Vagina (tissue), 2 donors: ENCODE data around the gene DBH. TPM values are rescaled to one million over a fixed set of nuclear protein-coding genes. Genes with fewer than 3 reads are reported as not detected.

ENCODE experiments used
- DNase-seq, 2 donors: peaks; one replicate each; pipeline ENCODE4 v3.0.0-alpha.2; 2017; ENCODE audit errors: extremely low spot score in 2 of 2
- H3K27ac ChIP-seq: fragments of 200-600 bp; sonication (generic); one replicate; pipeline ENCODE4 v1.5.1; 2019
- H3K27me3 ChIP-seq: fragments of 200-600 bp; sonication (generic); one replicate; pipeline ENCODE4 v1.5.1; 2019
- H3K36me3 ChIP-seq, 2 donors: fragments of 200-600 bp; sonication (generic); one replicate each; pipeline ENCODE4 v1.5.1; 2017 to 2019
- H3K4me1 ChIP-seq: fragments of 200-600 bp; sonication (generic); one replicate; pipeline ENCODE4 v1.5.1; 2019
- H3K4me3 ChIP-seq, 2 donors: fragments of 200-600 bp; sonication (generic); 1 replicate in 1 of 2; 2 replicates in 1 of 2; pipeline ENCODE4 v1.5.1; 2016 to 2019
- H3K9me3 ChIP-seq: fragments of 200-600 bp; sonication (generic); one replicate; pipeline ENCODE4 v1.5.1; 2019
- POLR2A ChIP-seq, 2 donors: fragments of 450-650 bp; IDR thresholded peaks; one replicate each; pipeline ENCODE4 v1.6.1; 2017; ENCODE audit warnings: antibody characterized with exemption in 2 of 2, mild to moderate bottlenecking in 2 of 2, moderate library complexity in 2 of 2
- POLR2AphosphoS5 ChIP-seq, 2 donors: sonication (generic); formaldehyde crosslinking; IDR thresholded peaks; one replicate each; pipeline ENCODE4 v1.9.0; 2017; ENCODE audit warnings: antibody characterized with exemption in 2 of 2, mild to moderate bottlenecking in 2 of 2, low read depth in 1 of 2; ENCODE audit not compliant: insufficient read depth in 1 of 2
- intact Hi-C: fragments of 100-400 bp; cut with DNase I; formaldehyde crosslinking; loops from one replicate; pipeline ENCODE4 v1.15.1; 2023
- total RNA-seq: library from RNA; depleted of rRNA; stranded (reverse); fragments of >200 nt; gene quantifications from one replicate; pipeline ENCODE4 v1.2.3, GENCODE V29; 2016
- TF ChIP-seq, protein P1 (sequence below), 3 experiments: fragments of 450-650 bp in 2 of 3; fragments of 200-600 bp in 1 of 3; sonication (generic) in 1 of 3; IDR thresholded peaks; one replicate each; pipeline ENCODE4 v1.5.1; 2017 to 2019; ENCODE audit warnings: antibody characterized with exemption in 3 of 3, mild to moderate bottlenecking in 2 of 3, moderate library complexity in 2 of 3

The DBH gene
- total RNA-seq, 1 donor from 2014 or later: 12.0 TPM

- Histone ChIP-seq H3K4me1 (no peaks in the 10 kb centered on the region), H3K27me3 (no peaks in the 10 kb centered on the region), H3K27ac (no peak overlapping the region), H3K36me3 (no peaks in the 10 kb centered on the region), H3K9me3 (no peaks in the 10 kb centered on the region), H3K4me3 (no peak overlapping the region)
- TF ChIP-seq, protein P1, sequence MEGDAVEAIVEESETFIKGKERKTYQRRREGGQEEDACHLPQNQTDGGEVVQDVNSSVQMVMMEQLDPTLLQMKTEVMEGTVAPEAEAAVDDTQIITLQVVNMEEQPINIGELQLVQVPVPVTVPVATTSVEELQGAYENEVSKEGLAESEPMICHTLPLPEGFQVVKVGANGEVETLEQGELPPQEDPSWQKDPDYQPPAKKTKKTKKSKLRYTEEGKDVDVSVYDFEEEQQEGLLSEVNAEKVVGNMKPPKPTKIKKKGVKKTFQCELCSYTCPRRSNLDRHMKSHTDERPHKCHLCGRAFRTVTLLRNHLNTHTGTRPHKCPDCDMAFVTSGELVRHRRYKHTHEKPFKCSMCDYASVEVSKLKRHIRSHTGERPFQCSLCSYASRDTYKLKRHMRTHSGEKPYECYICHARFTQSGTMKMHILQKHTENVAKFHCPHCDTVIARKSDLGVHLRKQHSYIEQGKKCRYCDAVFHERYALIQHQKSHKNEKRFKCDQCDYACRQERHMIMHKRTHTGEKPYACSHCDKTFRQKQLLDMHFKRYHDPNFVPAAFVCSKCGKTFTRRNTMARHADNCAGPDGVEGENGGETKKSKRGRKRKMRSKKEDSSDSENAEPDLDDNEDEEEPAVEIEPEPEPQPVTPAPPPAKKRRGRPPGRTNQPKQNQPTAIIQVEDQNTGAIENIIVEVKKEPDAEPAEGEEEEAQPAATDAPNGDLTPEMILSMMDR (IDR thresholded peaks at IDR 0.05): no peak
- TF ChIP-seq POLR2A (IDR thresholded peaks at IDR 0.05) (no peak), POLR2AphosphoS5 (IDR thresholded peaks at IDR 0.05; ENCODE audit: insufficient read depth in 1 of 2, low read depth in 1 of 2) (no peak)
- intact Hi-C loops: no loop called here
- DNase-seq: no peak
Measured at GRCh38 chr9:133628766-133629165, 7.4 kb upstream of the DBH start.

DNA sequence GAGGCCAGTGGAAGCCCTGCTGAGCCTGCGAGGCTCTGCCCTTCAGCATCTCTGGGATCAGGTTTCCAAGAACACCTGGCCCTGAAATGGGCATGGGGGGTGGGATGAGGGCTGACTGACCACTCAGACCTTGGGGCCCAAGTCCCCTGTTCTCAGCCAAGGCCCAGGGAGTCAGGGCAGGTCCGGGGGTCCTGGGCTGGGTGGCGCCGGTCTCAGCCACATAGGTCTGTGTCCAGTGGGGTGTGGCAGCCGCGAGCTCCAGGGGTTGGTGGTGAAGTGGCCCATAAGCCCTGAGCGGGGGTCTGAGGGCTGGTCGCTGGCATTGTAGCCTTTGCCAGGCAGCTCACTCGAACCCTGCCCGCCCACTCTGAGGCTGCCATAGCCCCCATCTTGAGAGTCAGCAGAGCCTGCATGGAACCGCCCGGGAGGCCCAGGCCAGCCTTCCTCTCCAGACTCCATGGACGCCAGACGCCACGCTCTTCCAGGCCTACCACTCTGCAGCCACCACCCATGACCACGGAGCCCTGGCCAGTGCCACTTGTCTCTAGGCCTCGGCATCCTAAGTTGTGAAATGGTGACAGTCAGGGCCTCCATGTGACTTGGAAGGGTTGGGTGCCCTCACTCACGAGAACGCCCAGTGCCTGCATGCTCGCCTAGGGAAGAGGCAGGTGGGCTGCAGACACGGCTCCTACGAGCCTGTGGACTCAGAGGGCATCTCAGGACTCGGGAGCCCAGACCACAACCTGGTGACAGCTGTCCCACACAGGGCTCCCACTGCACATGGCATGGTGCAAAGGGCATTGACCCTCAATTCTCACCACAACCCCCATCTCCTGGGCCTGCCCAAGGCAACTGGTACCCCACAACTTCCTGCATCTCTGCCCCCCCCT is 6.7 kb upstream of the DBH start:
- Histone ChIP-seq H3K4me3 (no peak overlapping the region), H3K27ac (no peak overlapping the region), H3K4me1 (no peaks in the 10 kb centered on the region), H3K27me3 (no peaks in the 10 kb centered on the region), H3K9me3 (no peaks in the 10 kb centered on the region), H3K36me3 (no peaks in the 10 kb centered on the region)
- TF ChIP-seq POLR2A (IDR thresholded peaks at IDR 0.05) (no peak), POLR2AphosphoS5 (IDR thresholded peaks at IDR 0.05; ENCODE audit: insufficient read depth in 1 of 2, low read depth in 1 of 2) (no peak)
- TF ChIP-seq, protein P1 (IDR thresholded peaks at IDR 0.05): no peak
- DNase-seq: no peak
- intact Hi-C loops: no loop called here

- H3K27me3 ChIP-seq: no peaks in the 10 kb centered on the region
- H3K9me3 ChIP-seq: no peaks in the 10 kb centered on the region
- H3K4me3 ChIP-seq: no peak overlapping the region
- no peak overlapping the region for H3K27ac ChIP-seq
- intact Hi-C loops: no loop called here
- no peaks in the 10 kb centered on the region for H3K36me3 ChIP-seq
- DNase-seq: no peak
- no peak for TF ChIP-seq POLR2A (IDR thresholded peaks at IDR 0.05)
- TF ChIP-seq, protein P1 (IDR thresholded peaks at IDR 0.05): no peak
- no peak for TF ChIP-seq POLR2AphosphoS5 (IDR thresholded peaks at IDR 0.05; ENCODE audit: insufficient read depth in 1 of 2, low read depth in 1 of 2)
- H3K4me1 ChIP-seq: no peaks in the 10 kb centered on the region
Measured at GRCh38 chr9:133631111-133631510, 5.1 kb upstream of the DBH start.

- Histone ChIP-seq H3K4me3 (no peak overlapping the region), H3K27me3 (no peaks in the 10 kb centered on the region), H3K4me1 (no peaks in the 10 kb centered on the region), H3K9me3 (no peaks in the 10 kb centered on the region), H3K27ac (no peak overlapping the region), H3K36me3 (no peaks in the 10 kb centered on the region)
- TF ChIP-seq, protein P1 (IDR thresholded peaks at IDR 0.05): no peak
- no peak for TF ChIP-seq POLR2A (IDR thresholded peaks at IDR 0.05)
- TF ChIP-seq POLR2AphosphoS5 (IDR thresholded peaks at IDR 0.05; ENCODE audit: insufficient read depth in 1 of 2, low read depth in 1 of 2): no peak
- no peak for DNase-seq
- intact Hi-C loops: no loop called here
Measured at GRCh38 chr9:133632806-133633680, 3.1 kb upstream of the DBH start.
